GM19463 (cell line): ENCODE results near the gene CAPNS1.

Experiments
- ATAC-seq: cut with Tn5 transposase; IDR thresholded peaks from one replicate; pipeline ENCODE4 v1.9.1; 2021; ENCODE audit warnings: mild to moderate bottlenecking, moderate library complexity; ENCODE audit not compliant: unreplicated experiment

The CAPNS1 gene

GRCh38 chr19:36139473-36140303, at the start of gene CAPNS1:
CAPNS1 (plus strand) TSS chr19:36140066; CDS start chr19:36141012, 946 bp downstream.
- peak; percentile 87 for ATAC-seq

- no peak for ATAC-seq
These were observed 48.8 kb upstream of the CAPNS1 start for GRCh38 chr19:36090910-36091695.

- no peak for ATAC-seq
These were observed 47.3 kb upstream of the CAPNS1 start for GRCh38 chr19:36092566-36092965.

GRCh38 chr19:36093146-36093662, 46.7 kb upstream of the CAPNS1 start:
- no peak for ATAC-seq

- ATAC-seq, result no peak
These were observed 46.2 kb upstream of the CAPNS1 start for GRCh38 chr19:36093687-36094086.

- ATAC-seq, result no peak
These were observed 42.8 kb upstream of the CAPNS1 start for GRCh38 chr19:36097036-36097435.

- no peak for ATAC-seq
These were observed 40.6 kb upstream of the CAPNS1 start for GRCh38 chr19:36099166-36099785.

- no peak for ATAC-seq
These were observed 39.4 kb upstream of the CAPNS1 start for GRCh38 chr19:36100476-36100875.

- no peak for ATAC-seq
These were observed 38.1 kb upstream of the CAPNS1 start for GRCh38 chr19:36101550-36102327.

- ATAC-seq, result no peak
These were observed 36.7 kb upstream of the CAPNS1 start for GRCh38 chr19:36103040-36103626.

- no peak for ATAC-seq
These were observed 35.9 kb upstream of the CAPNS1 start for GRCh38 chr19:36103842-36104552.

- no peak for ATAC-seq
These were observed 33.4 kb upstream of the CAPNS1 start for GRCh38 chr19:36106441-36106840.

- no peak for ATAC-seq
These were observed 32.9 kb upstream of the CAPNS1 start for GRCh38 chr19:36106991-36107390.

- ATAC-seq, result no peak
These were observed 31.2 kb upstream of the CAPNS1 start for GRCh38 chr19:36108684-36109083.

- no peak for ATAC-seq
These were observed 29.2 kb upstream of the CAPNS1 start, which contains the start of gene OVOL3 for GRCh38 chr19:36110487-36111199. OVOL3 (plus strand) TSS chr19:36111143; CDS start chr19:36111203, 60 bp downstream.

GRCh38 chr19:36111200-36111539, 28.7 kb upstream of the CAPNS1 start:
- no peak for ATAC-seq

- ATAC-seq, result no peak
These were observed 27.2 kb upstream of the CAPNS1 start for GRCh38 chr19:36112678-36113077.

GRCh38 chr19:36113425-36113824, 26.4 kb upstream of the CAPNS1 start:
- no peak for ATAC-seq
